Stomach (tissue), 9 donors: Measurements from ENCODE around the gene RPS6KA2. TPM values are rescaled to one million over a fixed set of nuclear protein-coding genes. Genes with fewer than 3 reads are reported as not detected.

Experiments
- DNase-seq, 2 donors: peaks; one replicate each; pipeline versions ENCODE4 v3.0.0 to v3.0.0-alpha.2; 2013 to 2019
- H3K27ac ChIP-seq, 5 donors: fragments of 200-600 bp in 4 of 5; sonication (generic) in 4 of 5; one replicate each; pipeline ENCODE4 v1.5.1; 2013 to 2019; ENCODE audit warnings: mild to moderate bottlenecking in 1 of 5, moderate library complexity in 1 of 5
- H3K27me3 ChIP-seq, 3 donors: fragments of 200-600 bp; sonication (generic); one replicate each; pipeline ENCODE4 v1.5.1; 2017 to 2019; ENCODE audit warnings: mixed run types in 1 of 3
- H3K36me3 ChIP-seq, 4 donors: fragments of 200-600 bp; sonication (generic); 1 replicate in 3 of 4; 2 replicates in 1 of 4; pipeline ENCODE4 v1.5.1; 2016 to 2019
- H3K4me1 ChIP-seq, 4 donors: fragments of 200-600 bp; sonication (generic); one replicate each; pipeline ENCODE4 v1.5.1; 2016 to 2019
- H3K4me3 ChIP-seq, 4 donors: fragments of 200-600 bp; sonication (generic) in 3 of 4; one replicate each; pipeline ENCODE4 v1.5.1; 2016 to 2019; ENCODE audit warnings: mild to moderate bottlenecking in 1 of 4
- H3K9me3 ChIP-seq, 4 donors: fragments of 200-600 bp; sonication (generic); one replicate each; pipeline ENCODE4 v1.5.1; 2016 to 2019
- EP300 ChIP-seq: sonication (generic); formaldehyde crosslinking; IDR thresholded peaks from one replicate; pipeline ENCODE4 v1.6.1; 2017; ENCODE audit warnings: antibody characterized with exemption
- POLR2A ChIP-seq, 4 donors: fragments of 450-650 bp; IDR thresholded peaks; one replicate each; pipeline ENCODE4 v1.6.1; 2016; ENCODE audit warnings: antibody characterized with exemption in 4 of 4, control low read depth in 2 of 4, mild to moderate bottlenecking in 1 of 4, moderate library complexity in 1 of 4
- POLR2AphosphoS5 ChIP-seq, 3 donors: sonication (generic); formaldehyde crosslinking; IDR thresholded peaks; one replicate each; pipeline ENCODE4 v1.6.1; 2016; ENCODE audit warnings: antibody characterized with exemption in 3 of 3
- WGBS, 5 donors: extraction: QIAGEN DNeasy Blood & Tissue Kit in 3 of 5; methylation state at CpG; one replicate each; pipeline versions ENCODE4 v1.1.5 to v1.1.7; 2013 to 2018; 5-methylcytosine and 5-hydroxymethylcytosine counted together
- intact Hi-C: fragments of 100-400 bp; cut with DNase I; formaldehyde crosslinking; loops from one replicate; pipeline ENCODE4 v1.15.1; 2023; ENCODE audit warnings: low total_unique reads
- polyA plus RNA-seq, 3 donors: library from polyadenylated mRNA; stranded (reverse); fragments of 200-250 nt; gene quantifications; one replicate each; pipeline ENCODE4 v1.2.3, GENCODE V29; 2013
- total RNA-seq, 5 donors: library from RNA; depleted of rRNA; stranded (reverse); fragments of >200 nt; gene quantifications; one replicate each; pipeline versions ENCODE4 v1.1.0 to v1.2.3, GENCODE V29; 2014 to 2016
- TF ChIP-seq, protein P1 (sequence below), 7 experiments: fragments of 450-650 bp in 4 of 7; fragments of 200-600 bp in 3 of 7; sonication (generic) in 3 of 7; IDR thresholded peaks; one replicate each; pipeline ENCODE4 v1.5.1; 2016 to 2019; ENCODE audit warnings: antibody characterized with exemption in 7 of 7, control low read depth in 2 of 7, mild to moderate bottlenecking in 1 of 7
- donor health status: healthy with polysubstance abuse.
- donor health status: Bipolar disorder and iron deficiency.
- donor health status: healthy.

The RPS6KA2 gene
- total and polyA plus RNA-seq, 8 donors, result 10.9 to 150 (median 68.0) TPM

DNA sequence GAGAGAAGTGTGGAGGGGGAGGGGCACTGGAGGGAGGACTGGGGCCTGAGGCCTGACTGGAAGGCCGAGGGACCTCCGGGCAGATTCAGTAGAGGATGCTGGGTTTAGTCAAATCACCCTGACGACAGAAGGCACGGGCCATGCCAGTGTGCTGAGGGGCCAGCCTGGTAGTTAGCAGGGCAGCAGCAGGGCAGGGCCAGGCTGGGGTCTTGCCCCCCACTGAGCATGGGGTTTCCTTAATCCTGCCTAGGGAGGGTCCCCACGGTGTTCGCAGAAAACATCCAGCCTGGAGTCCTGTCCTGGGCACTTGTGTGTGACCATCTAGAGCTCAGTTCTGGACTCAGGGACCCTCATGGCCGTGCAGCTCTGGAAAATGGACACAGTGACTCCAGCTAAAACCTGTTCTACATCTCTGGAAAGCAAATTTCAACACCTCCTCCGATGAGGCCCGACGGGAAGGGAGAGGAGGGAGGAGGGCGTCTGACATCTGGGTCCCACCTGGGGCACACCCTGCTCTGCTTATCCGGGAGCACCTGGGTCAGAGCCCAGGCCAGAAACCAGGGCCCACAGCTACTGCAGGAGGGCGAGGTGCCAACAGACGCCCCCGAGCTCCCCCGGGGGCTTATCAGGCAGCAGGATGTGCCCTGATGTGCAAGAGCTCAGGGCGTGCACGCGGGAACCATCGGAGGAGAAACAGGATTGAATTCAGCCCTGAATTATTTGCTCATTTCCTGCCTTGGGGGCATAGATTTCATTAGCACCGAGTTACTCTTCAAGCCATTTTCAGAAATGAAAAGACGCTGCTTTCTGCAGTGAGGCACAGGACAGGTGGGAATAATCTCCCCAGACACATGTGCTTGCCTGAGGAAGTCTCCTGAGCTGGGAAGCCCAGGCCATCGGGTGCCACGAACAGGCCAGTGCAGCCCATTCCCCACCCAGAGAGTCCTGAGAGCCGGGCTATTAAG, 166.3 kb downstream of the RPS6KA2 start:
- Histone ChIP-seq H3K36me3 (peaks cover 11 to 65% (median 60%) of the 10 kb centered on the region in 4 donors), H3K9me3 (no peaks in the 10 kb centered on the region), H3K4me3 (no peak overlapping the region), H3K27me3 (no peaks in the 10 kb centered on the region), H3K27ac (no peak overlapping the region), H3K4me1 (peaks cover 0 to 11% (median 5%) of the 10 kb centered on the region in 4 donors)
- intact Hi-C loops, result no loop called here
- WGBS, 5 donors, result 54 to 63% (median 56%) methylated on average over 18 to 25 of the region's 25 CpGs
- DNase-seq, result peak in 1 of 2 donors; percentile 41
- TF ChIP-seq, protein P1, sequence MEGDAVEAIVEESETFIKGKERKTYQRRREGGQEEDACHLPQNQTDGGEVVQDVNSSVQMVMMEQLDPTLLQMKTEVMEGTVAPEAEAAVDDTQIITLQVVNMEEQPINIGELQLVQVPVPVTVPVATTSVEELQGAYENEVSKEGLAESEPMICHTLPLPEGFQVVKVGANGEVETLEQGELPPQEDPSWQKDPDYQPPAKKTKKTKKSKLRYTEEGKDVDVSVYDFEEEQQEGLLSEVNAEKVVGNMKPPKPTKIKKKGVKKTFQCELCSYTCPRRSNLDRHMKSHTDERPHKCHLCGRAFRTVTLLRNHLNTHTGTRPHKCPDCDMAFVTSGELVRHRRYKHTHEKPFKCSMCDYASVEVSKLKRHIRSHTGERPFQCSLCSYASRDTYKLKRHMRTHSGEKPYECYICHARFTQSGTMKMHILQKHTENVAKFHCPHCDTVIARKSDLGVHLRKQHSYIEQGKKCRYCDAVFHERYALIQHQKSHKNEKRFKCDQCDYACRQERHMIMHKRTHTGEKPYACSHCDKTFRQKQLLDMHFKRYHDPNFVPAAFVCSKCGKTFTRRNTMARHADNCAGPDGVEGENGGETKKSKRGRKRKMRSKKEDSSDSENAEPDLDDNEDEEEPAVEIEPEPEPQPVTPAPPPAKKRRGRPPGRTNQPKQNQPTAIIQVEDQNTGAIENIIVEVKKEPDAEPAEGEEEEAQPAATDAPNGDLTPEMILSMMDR (IDR thresholded peaks at IDR 0.05), result no peak
- TF ChIP-seq POLR2A (IDR thresholded peaks at IDR 0.05), result no peak
- TF ChIP-seq EP300, result no peak
- no peak for TF ChIP-seq POLR2AphosphoS5 (IDR thresholded peaks at IDR 0.05)

DNA sequence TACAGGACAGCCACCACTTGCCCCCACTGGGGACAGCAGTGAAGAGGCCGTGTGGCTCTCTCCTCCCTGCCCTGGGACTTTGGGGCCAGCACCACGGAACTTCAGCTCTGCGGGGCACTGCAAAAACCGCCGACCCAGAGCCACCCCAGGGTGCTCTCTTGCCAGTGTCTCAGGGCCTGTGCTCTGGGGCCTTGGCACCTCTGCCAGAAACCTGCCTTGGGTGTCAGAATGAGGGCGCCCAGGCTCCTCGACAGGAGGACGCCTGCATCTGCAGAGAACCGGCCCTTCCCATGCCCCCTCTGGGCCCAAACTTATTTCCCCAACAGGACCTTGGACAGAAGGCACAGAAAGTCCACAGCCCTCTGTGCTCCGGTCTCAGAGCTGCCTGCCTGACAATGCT, 167.1 kb downstream of the RPS6KA2 start:
- 91 to 98% (median 98%) methylated on average over 8 to 10 of the region's 10 CpGs for WGBS, 5 donors
- no peak for DNase-seq
- H3K36me3 ChIP-seq, result peaks cover 11 to 67% (median 56%) of the 10 kb centered on the region in 4 donors
- H3K27me3 ChIP-seq, result no peaks in the 10 kb centered on the region
- no peak for TF ChIP-seq EP300
- no peaks in the 10 kb centered on the region for H3K9me3 ChIP-seq
- no peak overlapping the region for H3K27ac ChIP-seq
- intact Hi-C loops, result no loop called here
- no peak overlapping the region for H3K4me3 ChIP-seq
- peaks cover 0 to 9% (median 3%) of the 10 kb centered on the region in 4 donors for H3K4me1 ChIP-seq

DNA sequence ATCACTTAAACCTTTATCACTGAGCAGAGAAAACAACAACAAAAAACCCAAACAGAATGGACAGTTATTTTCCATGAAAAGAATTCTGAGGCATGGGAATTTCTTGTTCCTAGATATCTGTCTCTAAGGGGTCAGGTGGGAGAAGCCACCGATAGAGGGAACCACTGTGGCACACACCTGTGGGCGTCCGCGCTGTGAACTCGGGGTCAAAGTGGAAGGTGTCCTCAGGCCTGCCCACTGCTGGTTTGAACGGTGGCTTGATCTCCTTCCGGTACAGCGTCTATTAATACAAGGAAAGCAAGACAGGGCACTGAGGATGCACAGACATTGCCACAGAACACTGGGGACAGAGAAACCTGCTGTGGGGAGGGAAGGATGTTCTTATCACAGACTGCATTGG, 167.8 kb downstream of the RPS6KA2 start:
- Histone ChIP-seq H3K36me3 (peaks cover 6 to 63% (median 51%) of the 10 kb centered on the region in 4 donors), H3K9me3 (no peaks in the 10 kb centered on the region), H3K4me1 (peaks cover 0 to 9% (median 3%) of the 10 kb centered on the region in 4 donors), H3K27me3 (no peaks in the 10 kb centered on the region), H3K4me3 (no peak overlapping the region), H3K27ac (no peak overlapping the region)
- DNase-seq, result no peak
- no peak for TF ChIP-seq POLR2A (IDR thresholded peaks at IDR 0.05)
- TF ChIP-seq, protein P1 (IDR thresholded peaks at IDR 0.05), result no peak
- no peak for TF ChIP-seq POLR2AphosphoS5 (IDR thresholded peaks at IDR 0.05)
- no peak for TF ChIP-seq EP300
- intact Hi-C loops, result no loop called here
- 89 to 93% (median 91%) methylated on average over 8 of the region's 8 CpGs for WGBS, 5 donors

- 41 to 58% (median 50%) methylated on average over 6 of the region's 6 CpGs for WGBS, 5 donors
- Histone ChIP-seq H3K36me3 (peaks cover 5 to 47% (median 33%) of the 10 kb centered on the region in 4 donors), H3K9me3 (no peaks in the 10 kb centered on the region), H3K4me3 (no peak overlapping the region), H3K27ac (no peak overlapping the region), H3K4me1 (peaks cover 0 to 9% (median 3%) of the 10 kb centered on the region in 4 donors), H3K27me3 (no peaks in the 10 kb centered on the region)
- TF ChIP-seq, protein P1 (IDR thresholded peaks at IDR 0.05), result peak in 1 of 7 experiments; percentile 27
- TF ChIP-seq EP300, result no peak
- intact Hi-C loops, result no loop called here
- peak in 1 of 2 donors; percentile 38 for DNase-seq
Measured at GRCh38 chr6:166456395-166457156, 170.5 kb downstream of the RPS6KA2 start.
